WTC11 (cell line): Measurements from ENCODE around the gene WNT3A.
A peak's percentile ranks its signal among the peaks of the same experiment; 100 is the strongest.

ENCODE experiments used
- CREB1 ChIP-seq: sonication (generic); formaldehyde crosslinking; IDR thresholded peaks from 2 replicates; pipeline ENCODE4 v1.8.0; 2023; ENCODE audit warnings: mild to moderate bottlenecking, missing genetic modification reagents
- TF ChIP-seq, protein P1 (sequence below): fragments of 200-600 bp; IDR thresholded peaks from 2 replicates; pipeline ENCODE4 v1.8.0; 2022; ENCODE audit warnings: antibody characterized with exemption
- TF ChIP-seq, protein P2 (sequence below): sonication (generic); formaldehyde crosslinking; IDR thresholded peaks from 2 replicates; pipeline ENCODE4 v1.8.1; 2022; ENCODE audit warnings: missing genetic modification reagents, borderline replicate concordance
- TF ChIP-seq, protein P3 (sequence below): sonication (generic); formaldehyde crosslinking; IDR thresholded peaks from 2 replicates; pipeline ENCODE4 v1.8.0; 2022; ENCODE audit warnings: mild to moderate bottlenecking, missing genetic modification reagents
- TF ChIP-seq, protein P4 (sequence below): sonication (generic); formaldehyde crosslinking; IDR thresholded peaks from 2 replicates; pipeline ENCODE4 v1.8.0; 2023; ENCODE audit warnings: mild to moderate bottlenecking, missing genetic modification reagents

DNA sequence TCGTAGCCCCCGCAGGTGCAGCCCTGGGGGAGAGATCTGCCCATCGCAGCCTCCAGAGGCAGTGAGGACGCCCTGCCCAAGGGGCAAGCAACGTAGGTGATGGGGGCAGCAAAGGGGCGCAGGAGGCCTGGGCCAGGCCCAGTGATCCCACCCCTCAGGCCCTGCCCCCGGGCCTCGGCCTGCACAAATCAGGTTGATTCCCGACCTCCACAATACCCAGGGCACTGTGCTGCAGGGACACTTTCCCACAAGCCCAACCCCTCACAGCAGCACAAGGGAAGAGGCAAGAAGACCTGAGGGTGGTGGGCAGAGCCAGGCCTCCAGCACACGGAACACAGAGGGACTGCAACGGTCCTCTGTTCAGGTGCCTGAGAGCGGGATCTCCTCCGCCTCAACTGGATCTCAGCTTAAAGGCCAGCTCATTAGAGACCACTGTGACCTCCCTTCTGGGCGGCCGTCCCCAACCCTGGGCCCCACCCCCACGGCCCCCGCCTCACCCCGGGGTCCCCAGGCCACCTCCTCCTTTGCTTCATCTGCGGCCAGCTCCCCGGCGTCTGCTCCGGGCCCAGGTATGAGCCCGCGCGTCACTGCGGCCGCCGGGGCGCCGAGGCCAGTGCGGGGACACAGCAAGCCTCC, 74.9 kb downstream of the WNT3A start:
- TF ChIP-seq, protein P1, sequence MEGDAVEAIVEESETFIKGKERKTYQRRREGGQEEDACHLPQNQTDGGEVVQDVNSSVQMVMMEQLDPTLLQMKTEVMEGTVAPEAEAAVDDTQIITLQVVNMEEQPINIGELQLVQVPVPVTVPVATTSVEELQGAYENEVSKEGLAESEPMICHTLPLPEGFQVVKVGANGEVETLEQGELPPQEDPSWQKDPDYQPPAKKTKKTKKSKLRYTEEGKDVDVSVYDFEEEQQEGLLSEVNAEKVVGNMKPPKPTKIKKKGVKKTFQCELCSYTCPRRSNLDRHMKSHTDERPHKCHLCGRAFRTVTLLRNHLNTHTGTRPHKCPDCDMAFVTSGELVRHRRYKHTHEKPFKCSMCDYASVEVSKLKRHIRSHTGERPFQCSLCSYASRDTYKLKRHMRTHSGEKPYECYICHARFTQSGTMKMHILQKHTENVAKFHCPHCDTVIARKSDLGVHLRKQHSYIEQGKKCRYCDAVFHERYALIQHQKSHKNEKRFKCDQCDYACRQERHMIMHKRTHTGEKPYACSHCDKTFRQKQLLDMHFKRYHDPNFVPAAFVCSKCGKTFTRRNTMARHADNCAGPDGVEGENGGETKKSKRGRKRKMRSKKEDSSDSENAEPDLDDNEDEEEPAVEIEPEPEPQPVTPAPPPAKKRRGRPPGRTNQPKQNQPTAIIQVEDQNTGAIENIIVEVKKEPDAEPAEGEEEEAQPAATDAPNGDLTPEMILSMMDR, result no peak
- TF ChIP-seq, protein P2, sequence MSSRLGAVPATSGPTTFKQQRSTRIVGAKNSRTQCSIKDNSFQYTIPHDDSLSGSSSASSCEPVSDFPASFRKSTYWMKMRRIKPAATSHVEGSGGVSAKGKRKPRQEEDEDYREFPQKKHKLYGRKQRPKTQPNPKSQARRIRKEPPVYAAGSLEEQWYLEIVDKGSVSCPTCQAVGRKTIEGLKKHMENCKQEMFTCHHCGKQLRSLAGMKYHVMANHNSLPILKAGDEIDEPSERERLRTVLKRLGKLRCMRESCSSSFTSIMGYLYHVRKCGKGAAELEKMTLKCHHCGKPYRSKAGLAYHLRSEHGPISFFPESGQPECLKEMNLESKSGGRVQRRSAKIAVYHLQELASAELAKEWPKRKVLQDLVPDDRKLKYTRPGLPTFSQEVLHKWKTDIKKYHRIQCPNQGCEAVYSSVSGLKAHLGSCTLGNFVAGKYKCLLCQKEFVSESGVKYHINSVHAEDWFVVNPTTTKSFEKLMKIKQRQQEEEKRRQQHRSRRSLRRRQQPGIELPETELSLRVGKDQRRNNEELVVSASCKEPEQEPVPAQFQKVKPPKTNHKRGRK, result no peak
- TF ChIP-seq, protein P3, sequence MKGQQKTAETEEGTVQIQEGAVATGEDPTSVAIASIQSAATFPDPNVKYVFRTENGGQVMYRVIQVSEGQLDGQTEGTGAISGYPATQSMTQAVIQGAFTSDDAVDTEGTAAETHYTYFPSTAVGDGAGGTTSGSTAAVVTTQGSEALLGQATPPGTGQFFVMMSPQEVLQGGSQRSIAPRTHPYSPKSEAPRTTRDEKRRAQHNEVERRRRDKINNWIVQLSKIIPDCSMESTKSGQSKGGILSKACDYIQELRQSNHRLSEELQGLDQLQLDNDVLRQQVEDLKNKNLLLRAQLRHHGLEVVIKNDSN (CRISPR knock-in tag), result no peak
- TF ChIP-seq CREB1 (CRISPR knock-in tag), result peak; percentile 51; the same call in 1 of the 2 replicates
- TF ChIP-seq, protein P4, sequence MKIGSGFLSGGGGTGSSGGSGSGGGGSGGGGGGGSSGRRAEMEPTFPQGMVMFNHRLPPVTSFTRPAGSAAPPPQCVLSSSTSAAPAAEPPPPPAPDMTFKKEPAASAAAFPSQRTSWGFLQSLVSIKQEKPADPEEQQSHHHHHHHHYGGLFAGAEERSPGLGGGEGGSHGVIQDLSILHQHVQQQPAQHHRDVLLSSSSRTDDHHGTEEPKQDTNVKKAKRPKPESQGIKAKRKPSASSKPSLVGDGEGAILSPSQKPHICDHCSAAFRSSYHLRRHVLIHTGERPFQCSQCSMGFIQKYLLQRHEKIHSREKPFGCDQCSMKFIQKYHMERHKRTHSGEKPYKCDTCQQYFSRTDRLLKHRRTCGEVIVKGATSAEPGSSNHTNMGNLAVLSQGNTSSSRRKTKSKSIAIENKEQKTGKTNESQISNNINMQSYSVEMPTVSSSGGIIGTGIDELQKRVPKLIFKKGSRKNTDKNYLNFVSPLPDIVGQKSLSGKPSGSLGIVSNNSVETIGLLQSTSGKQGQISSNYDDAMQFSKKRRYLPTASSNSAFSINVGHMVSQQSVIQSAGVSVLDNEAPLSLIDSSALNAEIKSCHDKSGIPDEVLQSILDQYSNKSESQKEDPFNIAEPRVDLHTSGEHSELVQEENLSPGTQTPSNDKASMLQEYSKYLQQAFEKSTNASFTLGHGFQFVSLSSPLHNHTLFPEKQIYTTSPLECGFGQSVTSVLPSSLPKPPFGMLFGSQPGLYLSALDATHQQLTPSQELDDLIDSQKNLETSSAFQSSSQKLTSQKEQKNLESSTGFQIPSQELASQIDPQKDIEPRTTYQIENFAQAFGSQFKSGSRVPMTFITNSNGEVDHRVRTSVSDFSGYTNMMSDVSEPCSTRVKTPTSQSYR, result no peak
